Cerebellar cortex (tissue), 1 donor: ENCODE results near the gene CORO2A.

Source experiments
- DNase-seq: peaks from one replicate; pipeline ENCODE4 v3.0.0-alpha.2; 2015; ENCODE audit warnings: low spot score

CORO2A gene

GRCh38 chr9:98219794-98220370, 27.4 kb upstream of the CORO2A start:
- no peak for DNase-seq

GRCh38 chr9:98219364-98219716, 26.9 kb upstream of the CORO2A start:
- DNase-seq, result no peak

- no peak for DNase-seq
Observed at GRCh38 chr9:98218562-98219363, 26.3 kb upstream of the CORO2A start.

GRCh38 chr9:98217255-98217654, 24.8 kb upstream of the CORO2A start:
- DNase-seq, result no peak

DNA sequence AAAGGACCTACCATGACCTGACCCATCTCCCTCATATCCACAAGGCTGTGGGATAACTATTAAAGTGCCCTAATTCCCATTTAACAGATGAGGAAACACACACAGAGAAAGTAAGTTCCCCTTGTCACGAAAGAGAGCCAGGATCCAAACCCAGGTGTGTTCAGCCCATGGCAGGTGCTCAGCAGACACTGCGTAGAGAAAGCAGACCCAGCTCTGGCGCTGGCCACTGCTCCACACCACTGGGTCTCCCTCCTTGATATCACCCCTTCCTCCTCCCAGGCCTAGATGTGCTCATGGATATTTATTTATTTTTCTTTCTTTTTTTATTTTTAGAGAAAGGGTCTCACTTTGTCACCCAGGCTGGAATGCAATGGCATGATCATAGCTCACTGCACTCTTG, 24.0 kb upstream of the CORO2A start:
- DNase-seq, result no peak

GRCh38 chr9:98215821-98216220, 23.4 kb upstream of the CORO2A start:
- no peak for DNase-seq

- no peak for DNase-seq
Observed at GRCh38 chr9:98215271-98215670, 22.8 kb upstream of the CORO2A start.

DNA sequence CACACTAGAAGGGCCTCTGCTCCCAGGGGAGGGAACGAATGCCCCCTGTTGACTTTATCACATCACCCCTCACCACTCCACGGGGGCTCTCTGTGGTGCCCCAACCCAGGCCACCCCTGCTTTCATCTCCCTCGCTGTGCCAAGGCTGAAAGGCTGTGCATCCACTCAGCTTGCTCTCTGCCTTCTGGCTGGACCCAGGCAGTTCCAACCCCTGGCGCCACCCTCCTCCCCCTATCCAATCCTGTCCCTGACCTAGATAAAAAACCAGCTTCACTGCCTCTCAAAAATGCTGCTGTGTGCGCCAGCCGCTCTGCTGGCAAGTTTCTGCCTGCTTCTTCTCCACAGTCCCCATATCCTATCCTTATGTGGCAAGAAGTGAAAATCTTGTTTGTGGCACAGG, 22.4 kb upstream of the CORO2A start:
- peak; percentile 39 for DNase-seq

- DNase-seq, result no peak
Observed at GRCh38 chr9:98211260-98211659, 18.8 kb upstream of the CORO2A start.

DNA sequence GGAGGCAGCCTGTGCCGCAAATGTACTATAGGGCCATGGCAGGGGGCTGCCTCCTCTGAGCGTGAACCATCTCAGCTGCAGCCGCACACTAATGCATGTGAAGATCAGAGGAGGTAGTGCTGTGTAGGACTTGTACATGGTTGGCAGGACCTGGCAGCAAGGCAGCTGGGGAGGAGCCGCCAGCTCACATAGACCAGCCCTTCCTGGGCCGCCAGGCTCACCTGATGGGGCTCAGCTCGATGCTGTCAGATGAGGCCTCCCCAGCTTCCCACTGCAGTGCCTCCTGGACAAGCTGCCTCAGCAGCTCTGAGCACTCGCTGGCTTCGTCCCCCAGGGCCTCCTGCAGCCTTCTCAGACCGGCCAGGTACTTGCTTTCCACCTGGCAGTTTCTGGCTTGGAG, 18.0 kb upstream of the CORO2A start:
- DNase-seq, result no peak

- DNase-seq, result no peak
Observed at GRCh38 chr9:98209530-98209929, 17.1 kb upstream of the CORO2A start.

- DNase-seq, result no peak
Observed at GRCh38 chr9:98208635-98209034, 16.2 kb upstream of the CORO2A start.

DNA sequence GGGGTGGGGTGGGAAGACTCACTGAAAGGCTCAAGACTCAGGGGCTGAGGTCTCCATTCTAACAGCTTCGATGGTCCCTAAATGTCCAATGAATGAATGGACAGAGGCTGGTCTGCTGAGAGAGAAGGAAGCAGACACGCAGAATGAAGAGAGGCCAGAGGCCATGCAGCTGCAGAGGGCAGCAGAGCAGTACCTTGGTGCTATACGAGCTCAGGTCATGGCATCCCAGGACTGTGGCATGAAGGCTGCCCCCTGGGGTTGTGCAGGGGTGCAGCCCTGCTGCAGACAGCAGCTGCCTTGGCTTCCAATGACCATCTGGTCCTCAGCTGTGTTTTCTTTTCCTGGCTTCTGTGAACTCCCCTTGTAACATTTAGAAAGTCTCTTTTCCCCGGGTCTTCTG, 15.2 kb upstream of the CORO2A start:
- no peak for DNase-seq

GRCh38 chr9:98206754-98207153, 14.3 kb upstream of the CORO2A start:
- DNase-seq, result no peak

GRCh38 chr9:98204692-98205091, 12.3 kb upstream of the CORO2A start:
- DNase-seq, result no peak

GRCh38 chr9:98203153-98203552, 10.7 kb upstream of the CORO2A start:
- DNase-seq, result no peak

DNA sequence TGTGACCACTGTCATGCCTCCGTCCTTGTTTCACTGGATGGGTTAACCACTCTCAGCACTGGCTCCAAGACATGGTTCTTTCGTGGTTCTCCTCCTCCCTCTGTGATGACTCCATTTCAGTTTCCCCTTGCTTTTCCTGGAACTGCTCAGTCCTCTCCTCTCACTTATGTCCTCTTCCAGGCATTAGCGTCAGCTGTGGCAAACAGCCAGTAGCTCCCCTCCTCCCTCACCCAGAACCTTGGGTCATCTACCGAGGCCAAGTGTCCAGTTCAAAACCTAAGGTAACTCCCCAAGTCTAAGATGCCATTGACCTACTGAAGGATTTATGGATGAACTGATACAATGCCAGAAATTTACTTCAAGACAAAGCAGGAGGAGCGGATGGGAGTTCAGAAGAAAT, 9.8 kb upstream of the CORO2A start:
- DNase-seq, result no peak

GRCh38 chr9:98201749-98202148, 9.3 kb upstream of the CORO2A start:
- no peak for DNase-seq

DNA sequence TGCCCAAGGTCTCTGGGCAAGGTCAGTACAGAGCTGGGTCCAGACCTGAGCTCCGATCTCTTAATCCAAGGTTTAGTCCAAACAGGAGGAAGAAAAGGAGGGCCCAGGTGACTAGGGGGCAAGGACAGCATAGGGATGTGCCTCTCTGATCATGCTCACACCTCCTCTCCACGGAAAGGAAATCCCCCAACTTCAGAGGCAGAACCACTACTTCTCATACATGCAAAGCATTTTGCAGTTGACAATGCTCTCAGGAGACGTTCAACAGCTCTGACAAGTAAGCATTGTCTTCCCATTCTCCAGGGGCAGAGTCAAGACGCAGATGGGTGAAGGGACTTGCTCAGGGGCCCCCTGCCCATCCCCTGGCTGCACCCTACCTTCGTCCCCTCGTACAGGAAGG, 8.7 kb upstream of the CORO2A start:
- DNase-seq, result no peak

- no peak for DNase-seq
Observed at GRCh38 chr9:98199388-98200033, 7.1 kb upstream of the CORO2A start.

DNA sequence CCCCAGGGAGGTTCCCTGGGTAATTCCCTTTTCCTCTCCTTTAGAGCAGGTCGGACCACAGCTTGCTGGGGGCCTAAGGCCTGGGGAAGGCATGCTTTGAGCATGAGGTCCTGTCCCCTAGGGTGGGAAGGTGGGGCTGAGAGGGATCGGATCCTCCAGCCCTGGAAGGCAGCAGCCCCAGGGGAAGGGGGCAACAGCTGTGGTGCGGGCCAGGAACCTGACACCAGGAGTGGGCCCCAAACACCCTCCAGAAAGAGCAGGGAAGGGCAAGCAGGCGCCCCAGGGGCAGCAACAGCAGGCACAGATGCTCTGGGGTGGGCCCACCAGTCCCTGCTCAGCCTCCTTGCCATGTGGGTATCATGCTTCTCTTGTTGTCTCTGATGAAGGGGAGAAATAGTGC, 3.2 kb upstream of the CORO2A start:
- DNase-seq, result no peak

DNA sequence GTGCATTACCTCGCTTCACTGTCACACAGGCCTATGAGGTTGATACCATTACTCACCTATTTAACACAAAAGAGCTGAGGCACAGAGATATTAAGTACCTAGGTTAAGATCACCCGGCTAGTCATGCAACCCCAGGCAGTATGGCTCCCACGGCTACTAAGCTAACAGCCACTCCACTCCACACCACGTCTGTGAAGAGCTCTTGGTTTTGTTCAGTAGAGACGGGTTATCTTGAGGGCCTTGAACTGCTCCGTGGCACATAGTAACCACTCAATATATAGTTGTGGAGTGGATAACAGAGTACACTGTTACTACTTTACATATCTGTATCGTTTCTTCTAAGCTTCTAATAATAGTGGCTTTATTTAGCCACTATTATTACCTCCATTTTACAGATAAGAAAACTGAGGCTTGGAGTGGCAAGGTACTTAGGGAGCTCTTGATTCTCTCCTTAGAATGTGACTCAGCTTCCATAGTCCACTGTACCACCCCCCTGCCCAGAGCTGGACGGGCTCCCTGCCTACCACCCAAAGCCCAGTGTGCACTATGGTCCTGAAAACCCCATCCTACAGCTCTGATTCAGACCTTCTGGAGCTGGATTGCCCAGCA, 1.0 kb upstream of the CORO2A start:
- DNase-seq, result no peak
